Endothelial cell of umbilical vein (primary cell): Measurements from ENCODE around the gene MOB3B.

Experiments
- CTCF ChIP-seq, 2 donors: IDR thresholded peaks; 1 replicate in 1 of 2; 2 replicates in 1 of 2; pipeline ENCODE4 v1.5.1; 2011; ENCODE audit warnings: low read length in 2 of 2, mild to moderate bottlenecking in 2 of 2, moderate library complexity in 2 of 2, control low read depth in 1 of 2, inconsistent platforms in 1 of 2, low read depth in 1 of 2; ENCODE audit not compliant: insufficient read depth in 1 of 2; ENCODE audit errors: extremely low read depth in 1 of 2
- EZH2 ChIP-seq: IDR thresholded peaks from 2 replicates; pipeline ENCODE4 v1.6.1; 2012; ENCODE audit warnings: borderline replicate concordance, low read depth, mild to moderate bottlenecking, moderate library complexity, low read length, inconsistent platforms; ENCODE audit not compliant: severe bottlenecking
- FOS ChIP-seq: IDR thresholded peaks from 2 replicates; pipeline ENCODE4 v1.6.1; 2011; ENCODE audit warnings: mild to moderate bottlenecking, low read length, moderate library complexity, borderline replicate concordance; ENCODE audit not compliant: insufficient read depth
- MYC ChIP-seq: IDR thresholded peaks from one replicate; pipeline ENCODE4 v1.6.1; 2011; ENCODE audit warnings: mild to moderate bottlenecking, low read depth, low read length
- POLR2A ChIP-seq: IDR thresholded peaks from 2 replicates; pipeline ENCODE4 v1.6.1; 2012; ENCODE audit warnings: low read depth, mild to moderate bottlenecking, control low read depth, low read length
- POLR2AphosphoS5 ChIP-seq: IDR thresholded peaks from 2 replicates; pipeline ENCODE4 v1.6.1; 2012; ENCODE audit warnings: low read depth, mild to moderate bottlenecking, control low read depth, low read length, moderate library complexity; ENCODE audit not compliant: insufficient read depth

DNA sequence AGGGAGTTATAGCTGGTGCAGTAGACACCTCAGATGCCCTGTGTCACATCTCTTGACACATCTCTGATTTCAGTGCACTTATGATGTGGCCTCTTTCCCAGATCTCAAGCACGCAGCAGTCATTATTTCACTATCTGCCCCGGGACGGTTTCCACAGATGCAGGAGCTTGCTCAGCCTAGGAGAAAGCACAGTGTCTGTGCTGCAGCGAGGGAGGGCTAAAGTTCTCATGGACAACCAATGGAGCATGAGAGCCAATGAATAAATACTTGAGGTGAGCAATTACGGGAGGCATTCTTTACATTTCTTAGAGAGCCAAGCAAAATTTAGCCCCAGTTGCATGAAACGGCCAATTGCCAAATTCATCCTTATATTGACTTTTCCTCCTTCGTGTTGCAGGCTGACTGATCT lies 7.4 kb upstream of the MOB3B start:
- no peak for TF ChIP-seq CTCF (IDR thresholded peaks at IDR 0.05; ENCODE audit: extremely low read depth in 1 of 2, insufficient read depth in 1 of 2, low read depth in 1 of 2, low read length in 2 of 2)
- no peak for TF ChIP-seq POLR2A
- no peak for TF ChIP-seq EZH2
- TF ChIP-seq POLR2AphosphoS5: no peak
- no peak for TF ChIP-seq FOS
- TF ChIP-seq MYC: no peak
